ENCODE measurements around the gene ERBB4.

GRCh38 chr2:212098966-212099365 is 439.6 kb downstream of the ERBB4 start:
- TF ChIP-seq ZFP3 (CRISPR knock-in tag; IDR thresholded peaks at IDR 0.05) = no peak
- TF ChIP-seq, protein P1, sequence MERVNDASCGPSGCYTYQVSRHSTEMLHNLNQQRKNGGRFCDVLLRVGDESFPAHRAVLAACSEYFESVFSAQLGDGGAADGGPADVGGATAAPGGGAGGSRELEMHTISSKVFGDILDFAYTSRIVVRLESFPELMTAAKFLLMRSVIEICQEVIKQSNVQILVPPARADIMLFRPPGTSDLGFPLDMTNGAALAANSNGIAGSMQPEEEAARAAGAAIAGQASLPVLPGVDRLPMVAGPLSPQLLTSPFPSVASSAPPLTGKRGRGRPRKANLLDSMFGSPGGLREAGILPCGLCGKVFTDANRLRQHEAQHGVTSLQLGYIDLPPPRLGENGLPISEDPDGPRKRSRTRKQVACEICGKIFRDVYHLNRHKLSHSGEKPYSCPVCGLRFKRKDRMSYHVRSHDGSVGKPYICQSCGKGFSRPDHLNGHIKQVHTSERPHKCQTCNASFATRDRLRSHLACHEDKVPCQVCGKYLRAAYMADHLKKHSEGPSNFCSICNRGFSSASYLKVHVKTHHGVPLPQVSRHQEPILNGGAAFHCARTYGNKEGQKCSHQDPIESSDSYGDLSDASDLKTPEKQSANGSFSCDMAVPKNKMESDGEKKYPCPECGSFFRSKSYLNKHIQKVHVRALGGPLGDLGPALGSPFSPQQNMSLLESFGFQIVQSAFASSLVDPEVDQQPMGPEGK (CRISPR knock-in tag; IDR thresholded peaks at IDR 0.05; ENCODE audit: borderline replicate concordance) = no peak
- TF ChIP-seq SNAI2 (CRISPR knock-in tag; IDR thresholded peaks at IDR 0.05) = no peak
- no peak for TF ChIP-seq CSDC2 (CRISPR knock-in tag; IDR thresholded peaks at IDR 0.05)
- no peak for TF ChIP-seq CSRNP3 (CRISPR knock-in tag; IDR thresholded peaks at IDR 0.05)
- no peak for TF ChIP-seq ARNTL (CRISPR knock-in tag; IDR thresholded peaks at IDR 0.05; ENCODE audit: borderline replicate concordance, low read depth)

Data from SK-N-SH treated with all-trans-retinoic acid at 6 μM for 48 hours (cell line).